ENCODE results near the gene TRPM2.

DNA sequence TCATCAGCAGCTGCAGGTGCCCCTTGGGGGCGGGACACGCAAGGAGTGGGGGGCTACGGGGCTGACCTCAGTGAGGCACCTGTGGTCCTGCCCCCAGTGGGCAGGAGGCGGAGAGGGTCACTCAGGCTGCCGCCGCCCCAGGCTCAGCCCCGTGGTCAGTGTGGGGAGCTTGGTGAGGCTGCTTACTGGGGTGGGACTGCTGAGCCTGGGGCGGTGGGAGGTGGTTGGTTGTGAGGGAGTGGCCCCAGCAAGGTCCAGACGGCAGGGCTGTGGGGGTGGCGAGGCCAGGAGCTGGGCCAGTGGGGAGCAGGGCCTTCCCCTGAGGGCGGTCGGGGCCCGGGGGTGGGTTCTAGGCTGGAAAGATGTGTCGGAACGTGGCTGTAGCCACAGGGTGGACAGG, 39.3 kb upstream of the TRPM2 start:
- TF ChIP-seq, protein P1, sequence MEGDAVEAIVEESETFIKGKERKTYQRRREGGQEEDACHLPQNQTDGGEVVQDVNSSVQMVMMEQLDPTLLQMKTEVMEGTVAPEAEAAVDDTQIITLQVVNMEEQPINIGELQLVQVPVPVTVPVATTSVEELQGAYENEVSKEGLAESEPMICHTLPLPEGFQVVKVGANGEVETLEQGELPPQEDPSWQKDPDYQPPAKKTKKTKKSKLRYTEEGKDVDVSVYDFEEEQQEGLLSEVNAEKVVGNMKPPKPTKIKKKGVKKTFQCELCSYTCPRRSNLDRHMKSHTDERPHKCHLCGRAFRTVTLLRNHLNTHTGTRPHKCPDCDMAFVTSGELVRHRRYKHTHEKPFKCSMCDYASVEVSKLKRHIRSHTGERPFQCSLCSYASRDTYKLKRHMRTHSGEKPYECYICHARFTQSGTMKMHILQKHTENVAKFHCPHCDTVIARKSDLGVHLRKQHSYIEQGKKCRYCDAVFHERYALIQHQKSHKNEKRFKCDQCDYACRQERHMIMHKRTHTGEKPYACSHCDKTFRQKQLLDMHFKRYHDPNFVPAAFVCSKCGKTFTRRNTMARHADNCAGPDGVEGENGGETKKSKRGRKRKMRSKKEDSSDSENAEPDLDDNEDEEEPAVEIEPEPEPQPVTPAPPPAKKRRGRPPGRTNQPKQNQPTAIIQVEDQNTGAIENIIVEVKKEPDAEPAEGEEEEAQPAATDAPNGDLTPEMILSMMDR (conservative IDR thresholded peaks at IDR 0.05 in 1 of 2, IDR thresholded peaks at IDR 0.05 in 1 of 2; ENCODE audit: low read depth in 1 of 2, low read length in 2 of 2): no peak
- TF ChIP-seq EZH2 (IDR thresholded peaks at IDR 0.05; ENCODE audit: low read length, missing control alignments): no peak
